H1 (cell line): ENCODE measurements around the gene HTN3.
"Not testable (repeated sequence)": the region's sequence is repeated elsewhere in the genome, so short reads cannot be mapped to it uniquely, and the experiment has no call there.

Experiments
- ASH2L ChIP-seq: fragments of 200-600, 300-600 bp; sonication (generic); IDR thresholded peaks from one replicate; pipeline ENCODE4 v1.7.1; 2017; ENCODE audit warnings: low read length
- CTCF ChIP-seq, 3 experiments: IDR thresholded peaks; 1 replicate in 2 of 3; 2 replicates in 1 of 3; pipeline versions ENCODE4 v1.5.1 to v1.6.1; 2011; ENCODE audit warnings: low read length in 3 of 3, mild to moderate bottlenecking in 3 of 3, inconsistent platforms in 2 of 3, low read depth in 1 of 3, moderate library complexity in 1 of 3; ENCODE audit not compliant: insufficient read depth in 1 of 3; ENCODE audit errors: control extremely low read depth in 1 of 3
- JUND ChIP-seq: IDR thresholded peaks from 2 replicates; pipeline ENCODE4 v1.6.1; 2011; ENCODE audit warnings: mild to moderate bottlenecking, improper control_type of control experiment, low read length
- YY1 ChIP-seq: IDR thresholded peaks from 2 replicates; pipeline ENCODE4 v1.6.1; 2011; ENCODE audit warnings: low read depth, mild to moderate bottlenecking, low read length

- not testable (repeated sequence) for TF ChIP-seq ASH2L; CTCF (IDR thresholded peaks at IDR 0.05; ENCODE audit: control extremely low read depth in 1 of 3, insufficient read depth in 1 of 3, low read depth in 1 of 3, low read length in 3 of 3); YY1; JUND
Measured at GRCh38 chr4:70056534-70056933, 28.3 kb downstream of the HTN3 start.
